ENCODE measurements around the gene NOTCH3.

DNA sequence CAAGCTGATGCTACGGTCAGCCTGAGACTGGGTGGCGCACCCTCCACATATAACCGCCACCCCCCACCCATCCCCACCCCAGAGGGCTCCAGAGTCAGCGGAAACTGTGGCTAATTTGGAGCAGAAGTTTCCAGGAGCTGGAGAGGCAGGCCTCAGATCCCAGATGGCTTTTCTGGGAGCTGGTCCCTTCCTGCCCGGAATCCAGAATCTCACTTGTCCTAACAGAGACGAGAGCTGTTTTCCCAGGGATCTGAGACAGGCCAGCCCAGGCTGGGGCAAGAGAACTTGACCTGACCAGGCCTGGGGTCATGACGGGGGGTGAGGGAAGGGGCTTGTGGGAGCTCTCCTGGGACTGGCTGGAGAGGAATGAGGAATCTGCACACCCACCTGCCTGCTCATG lies 25.0 kb upstream of the NOTCH3 start:
- TF ChIP-seq, protein P1, sequence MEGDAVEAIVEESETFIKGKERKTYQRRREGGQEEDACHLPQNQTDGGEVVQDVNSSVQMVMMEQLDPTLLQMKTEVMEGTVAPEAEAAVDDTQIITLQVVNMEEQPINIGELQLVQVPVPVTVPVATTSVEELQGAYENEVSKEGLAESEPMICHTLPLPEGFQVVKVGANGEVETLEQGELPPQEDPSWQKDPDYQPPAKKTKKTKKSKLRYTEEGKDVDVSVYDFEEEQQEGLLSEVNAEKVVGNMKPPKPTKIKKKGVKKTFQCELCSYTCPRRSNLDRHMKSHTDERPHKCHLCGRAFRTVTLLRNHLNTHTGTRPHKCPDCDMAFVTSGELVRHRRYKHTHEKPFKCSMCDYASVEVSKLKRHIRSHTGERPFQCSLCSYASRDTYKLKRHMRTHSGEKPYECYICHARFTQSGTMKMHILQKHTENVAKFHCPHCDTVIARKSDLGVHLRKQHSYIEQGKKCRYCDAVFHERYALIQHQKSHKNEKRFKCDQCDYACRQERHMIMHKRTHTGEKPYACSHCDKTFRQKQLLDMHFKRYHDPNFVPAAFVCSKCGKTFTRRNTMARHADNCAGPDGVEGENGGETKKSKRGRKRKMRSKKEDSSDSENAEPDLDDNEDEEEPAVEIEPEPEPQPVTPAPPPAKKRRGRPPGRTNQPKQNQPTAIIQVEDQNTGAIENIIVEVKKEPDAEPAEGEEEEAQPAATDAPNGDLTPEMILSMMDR (IDR thresholded peaks at IDR 0.05; ENCODE audit: low read depth, low read length, missing input control) = no peak
- TF ChIP-seq SP1 (IDR thresholded peaks at IDR 0.05) (no peak), GABPA (IDR thresholded peaks at IDR 0.05 in 1 of 2, conservative IDR thresholded peaks at IDR 0.05 in 1 of 2) (no peak), NR2F2 (IDR thresholded peaks at IDR 0.05) (peak; percentile 58), FOXA1 (IDR thresholded peaks at IDR 0.05) (no peak), JUND (IDR thresholded peaks at IDR 0.05) (no peak), RAD21 (IDR thresholded peaks at IDR 0.05) (no peak)
- TF ChIP-seq, protein P2, sequence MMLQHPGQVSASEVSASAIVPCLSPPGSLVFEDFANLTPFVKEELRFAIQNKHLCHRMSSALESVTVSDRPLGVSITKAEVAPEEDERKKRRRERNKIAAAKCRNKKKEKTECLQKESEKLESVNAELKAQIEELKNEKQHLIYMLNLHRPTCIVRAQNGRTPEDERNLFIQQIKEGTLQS (IDR thresholded peaks at IDR 0.05) = no peak
- TF ChIP-seq, protein P3, sequence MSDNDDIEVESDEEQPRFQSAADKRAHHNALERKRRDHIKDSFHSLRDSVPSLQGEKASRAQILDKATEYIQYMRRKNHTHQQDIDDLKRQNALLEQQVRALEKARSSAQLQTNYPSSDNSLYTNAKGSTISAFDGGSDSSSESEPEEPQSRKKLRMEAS (IDR thresholded peaks at IDR 0.05) = no peak
- TF ChIP-seq, protein P4, sequence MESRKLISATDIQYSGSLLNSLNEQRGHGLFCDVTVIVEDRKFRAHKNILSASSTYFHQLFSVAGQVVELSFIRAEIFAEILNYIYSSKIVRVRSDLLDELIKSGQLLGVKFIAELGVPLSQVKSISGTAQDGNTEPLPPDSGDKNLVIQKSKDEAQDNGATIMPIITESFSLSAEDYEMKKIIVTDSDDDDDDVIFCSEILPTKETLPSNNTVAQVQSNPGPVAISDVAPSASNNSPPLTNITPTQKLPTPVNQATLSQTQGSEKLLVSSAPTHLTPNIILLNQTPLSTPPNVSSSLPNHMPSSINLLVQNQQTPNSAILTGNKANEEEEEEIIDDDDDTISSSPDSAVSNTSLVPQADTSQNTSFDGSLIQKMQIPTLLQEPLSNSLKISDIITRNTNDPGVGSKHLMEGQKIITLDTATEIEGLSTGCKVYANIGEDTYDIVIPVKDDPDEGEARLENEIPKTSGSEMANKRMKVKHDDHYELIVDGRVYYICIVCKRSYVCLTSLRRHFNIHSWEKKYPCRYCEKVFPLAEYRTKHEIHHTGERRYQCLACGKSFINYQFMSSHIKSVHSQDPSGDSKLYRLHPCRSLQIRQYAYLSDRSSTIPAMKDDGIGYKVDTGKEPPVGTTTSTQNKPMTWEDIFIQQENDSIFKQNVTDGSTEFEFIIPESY (IDR thresholded peaks at IDR 0.05) = no peak

Measured in liver (tissue), 3 donors.